Measurements from ENCODE around the gene XIRP2.

- TF ChIP-seq CEBPB (IDR thresholded peaks at IDR 0.05; ENCODE audit: low read depth, low read length), result no peak
- TF ChIP-seq CTCF (conservative IDR thresholded peaks at IDR 0.05; ENCODE audit: low read depth, low read length), result no peak
- TF ChIP-seq POLR2A (IDR thresholded peaks at IDR 0.05; ENCODE audit: low read depth, low read length), result no peak
These were observed 310.3 kb downstream of the XIRP2 start for GRCh38 chr2:167198576-167198975.
